ENCODE results near the gene ABHD4.
"Not testable (repeated sequence)": the region's sequence is repeated elsewhere in the genome, so short reads cannot be mapped to it uniquely, and the experiment has no call there.

ABHD4 gene

DNA sequence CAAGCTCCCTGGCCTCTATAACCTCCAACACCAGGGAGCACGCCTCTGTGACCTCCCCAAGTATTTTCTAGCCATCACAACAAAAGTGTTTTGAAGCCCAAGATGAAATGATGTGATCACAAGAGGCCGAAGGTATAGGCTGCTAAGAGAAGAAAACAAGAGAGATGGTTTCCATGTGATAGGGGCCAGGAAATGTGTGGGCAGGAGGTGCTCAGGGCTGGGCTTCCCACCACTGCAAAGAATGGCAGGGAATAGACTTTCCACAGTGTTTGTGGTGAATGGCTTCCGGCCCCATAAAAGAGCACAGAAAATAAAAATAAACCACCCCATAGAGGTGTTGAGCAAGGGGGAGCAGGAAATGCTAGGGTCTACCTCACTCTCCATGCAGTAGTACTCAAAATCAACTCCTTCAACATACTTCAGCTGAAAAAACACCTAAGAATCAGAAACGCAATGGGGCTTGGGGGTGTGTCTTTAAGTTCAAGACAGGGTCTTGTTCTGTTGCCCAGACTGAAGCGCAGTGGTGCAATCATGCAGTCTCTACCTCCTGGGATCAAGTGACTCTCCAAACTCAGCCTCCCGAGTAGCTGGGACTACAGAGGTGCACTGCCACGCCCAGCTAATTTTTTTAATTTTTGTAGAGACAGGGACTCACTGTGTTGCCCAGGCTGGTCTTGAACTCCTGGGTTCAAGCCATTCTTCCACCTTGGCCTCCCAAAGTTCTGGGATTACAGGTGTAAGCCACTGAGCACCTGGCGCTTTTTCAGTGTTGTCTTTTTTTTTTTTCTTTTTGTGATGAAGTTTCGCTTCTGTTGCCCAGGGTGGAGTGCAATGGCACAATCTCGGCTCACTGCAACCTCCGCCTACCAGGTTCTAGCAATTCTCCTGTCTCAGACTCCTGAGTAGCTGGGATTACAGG lies 36.2 kb upstream of the ABHD4 start:
- DNase-seq, result no peak

DNA sequence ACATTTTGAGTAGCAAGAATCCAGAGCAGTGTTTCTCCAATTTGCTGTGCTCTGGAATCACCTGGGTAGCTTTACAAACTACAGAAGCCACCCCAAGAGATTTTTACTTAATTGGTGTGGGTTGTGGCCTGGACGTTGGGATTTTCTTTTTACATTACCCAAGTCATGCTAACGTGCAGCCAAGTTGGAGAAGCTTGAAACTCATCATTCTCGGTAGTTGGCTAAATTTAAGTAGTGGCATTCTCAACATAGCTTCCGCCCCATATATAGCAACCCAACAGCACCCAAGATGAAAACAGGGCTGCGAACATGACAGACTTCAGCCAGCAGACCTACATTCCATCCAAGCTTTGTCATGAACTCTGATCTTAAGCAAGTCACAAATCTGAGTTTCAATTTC lies 34.1 kb upstream of the ABHD4 start:
- no peak for DNase-seq

DNA sequence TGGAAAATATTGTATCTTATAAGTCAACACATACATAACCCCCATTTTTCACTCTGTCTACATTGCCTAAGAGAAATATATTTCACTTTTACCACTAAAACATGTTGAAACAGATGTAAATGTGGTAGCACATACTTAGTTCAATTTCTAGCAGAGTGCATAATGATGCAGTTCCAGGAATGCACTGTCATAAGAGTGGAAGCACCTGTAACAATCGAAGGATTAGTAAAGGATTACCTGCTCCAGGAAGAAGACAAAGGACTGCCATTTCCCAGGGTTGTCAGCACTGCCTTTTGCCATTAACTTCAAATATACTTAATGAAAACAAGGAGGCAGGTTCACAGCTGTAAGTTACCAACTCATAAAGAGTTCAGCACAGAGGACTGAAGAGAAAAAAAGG lies 33.6 kb upstream of the ABHD4 start:
- no peak for DNase-seq

DNA sequence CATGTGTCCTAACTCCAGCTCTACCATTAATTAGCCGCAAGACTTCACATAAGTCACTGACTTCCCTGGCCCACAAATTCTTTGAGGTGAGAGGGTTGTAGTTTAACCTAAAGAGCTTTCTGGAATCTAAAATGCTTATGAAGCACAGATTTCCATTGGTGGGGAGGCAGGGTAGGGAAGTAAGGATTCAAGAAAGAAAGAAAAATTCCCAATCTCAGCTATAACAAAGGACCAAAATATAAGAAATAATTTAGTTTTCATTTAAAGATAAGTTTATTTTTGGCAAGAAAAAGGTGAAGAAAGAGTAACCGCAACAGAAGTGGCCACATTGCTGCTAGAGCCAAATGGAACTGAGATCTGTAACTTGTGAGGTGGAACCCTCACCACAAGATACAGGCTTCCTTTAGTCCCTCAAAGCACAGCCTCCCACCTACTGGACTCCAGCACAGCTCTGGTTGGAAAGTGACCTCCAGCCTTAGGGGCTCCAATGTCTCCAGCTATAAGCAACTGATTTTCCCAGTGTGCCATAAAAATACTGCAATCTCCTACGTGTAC lies 32.6 kb upstream of the ABHD4 start:
- DNase-seq, result no peak

DNA sequence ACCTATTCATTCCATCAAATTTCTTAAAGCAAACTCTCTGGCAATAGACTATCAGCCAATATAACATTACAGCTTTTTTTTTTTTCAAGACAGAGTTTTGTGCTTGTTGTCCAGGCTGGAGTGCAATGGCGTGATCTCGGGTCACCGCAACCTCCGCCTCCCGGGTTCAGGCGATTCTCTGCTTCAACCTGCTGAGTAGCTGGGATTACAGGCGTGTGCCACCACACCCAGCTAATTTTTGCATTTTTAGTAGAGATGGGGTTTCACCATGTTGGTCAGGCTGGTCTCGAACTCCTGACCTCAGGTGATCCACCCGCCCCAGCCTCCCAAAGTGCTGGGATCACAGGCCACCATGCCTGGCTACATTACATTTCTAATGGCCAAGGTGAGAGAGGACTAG lies 31.8 kb upstream of the ABHD4 start:
- DNase-seq, result not testable (repeated sequence)

DNA sequence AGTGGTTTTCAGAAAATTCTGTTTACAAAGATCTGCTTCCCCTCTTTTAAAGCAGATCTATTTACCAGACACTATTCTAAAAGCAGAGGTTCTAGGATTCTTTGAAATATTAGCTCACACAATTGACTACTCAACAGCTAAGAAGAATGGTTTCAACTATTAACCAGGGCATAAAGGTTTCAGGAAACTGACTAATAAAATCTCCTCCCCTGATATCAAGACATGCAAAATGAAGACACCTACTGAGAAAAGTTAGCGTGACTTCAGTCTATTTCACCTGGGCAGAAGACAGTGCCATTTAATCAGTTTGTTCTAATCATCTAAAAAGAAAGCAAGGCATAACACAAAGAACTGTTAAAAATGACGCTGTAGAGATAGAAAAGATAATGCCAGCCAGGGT lies 31.3 kb upstream of the ABHD4 start:
- DNase-seq, result no peak

DNA sequence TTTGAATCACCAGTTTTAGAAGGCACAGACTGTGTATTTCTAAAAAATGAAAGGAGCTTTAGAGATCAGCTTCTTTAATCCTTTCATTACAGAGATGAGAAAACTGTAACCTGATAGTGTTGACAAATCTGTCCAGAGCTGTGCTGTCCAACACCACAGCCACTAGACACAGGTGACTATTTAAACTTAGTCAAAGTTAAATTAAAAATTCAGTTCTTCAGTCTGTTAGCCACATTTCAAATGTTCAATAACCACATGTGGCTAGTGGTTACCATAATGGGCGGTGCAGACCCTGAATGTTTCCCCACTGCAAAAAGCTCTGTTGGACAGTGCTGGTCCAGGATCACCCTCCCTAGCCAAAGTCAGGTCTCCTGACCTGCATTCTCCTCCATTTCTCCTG lies 30.7 kb upstream of the ABHD4 start:
- DNase-seq, result no peak

DNA sequence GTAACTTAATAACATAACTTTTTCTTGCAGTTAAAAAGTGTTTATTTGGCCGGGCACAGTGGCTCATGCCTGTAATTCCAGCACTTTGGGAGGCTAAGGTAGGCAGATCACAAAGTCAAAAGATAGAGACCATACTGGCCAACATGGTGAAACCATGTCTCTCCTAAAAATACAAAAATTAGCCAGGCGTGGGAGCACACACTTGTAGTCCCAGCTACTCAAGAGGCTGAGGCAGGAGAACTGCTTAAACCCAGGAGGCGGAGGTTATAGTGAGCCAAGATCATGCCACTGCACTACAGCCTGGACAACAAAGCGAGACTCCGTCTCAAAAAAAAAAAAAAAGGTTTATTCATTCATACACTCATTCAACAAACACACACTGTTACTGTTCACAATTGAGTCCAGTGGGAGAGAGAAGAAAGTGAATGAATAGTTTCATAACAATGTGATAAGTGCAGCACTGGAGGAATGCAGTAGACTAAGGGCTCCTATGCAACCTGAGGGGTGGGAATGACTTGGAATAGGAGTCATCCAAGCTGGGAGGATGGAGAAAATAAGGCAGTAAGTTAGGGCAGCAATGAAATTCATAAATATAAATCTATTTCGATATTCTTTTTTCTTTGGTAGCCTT lies 28.9 kb upstream of the ABHD4 start:
- no peak for DNase-seq

DNA sequence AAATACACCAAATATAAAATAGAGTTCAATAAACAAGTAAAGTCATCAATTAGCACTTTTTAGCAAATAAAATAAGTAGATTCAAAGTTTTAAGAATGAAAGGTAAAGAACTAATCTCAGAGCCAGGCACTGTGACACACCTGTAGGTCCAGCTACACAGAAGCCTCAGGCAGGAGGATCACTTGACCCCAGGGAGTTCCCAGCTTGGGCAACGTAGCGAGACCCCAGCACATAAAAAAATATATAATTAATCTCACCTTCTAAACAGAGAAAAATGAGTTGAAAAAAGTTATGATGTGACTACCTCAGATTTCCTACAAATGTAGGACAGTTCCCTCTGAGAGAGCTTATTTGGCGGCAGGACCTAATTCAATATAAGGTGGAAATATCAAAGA lies 28.4 kb upstream of the ABHD4 start:
- DNase-seq, result no peak

DNA sequence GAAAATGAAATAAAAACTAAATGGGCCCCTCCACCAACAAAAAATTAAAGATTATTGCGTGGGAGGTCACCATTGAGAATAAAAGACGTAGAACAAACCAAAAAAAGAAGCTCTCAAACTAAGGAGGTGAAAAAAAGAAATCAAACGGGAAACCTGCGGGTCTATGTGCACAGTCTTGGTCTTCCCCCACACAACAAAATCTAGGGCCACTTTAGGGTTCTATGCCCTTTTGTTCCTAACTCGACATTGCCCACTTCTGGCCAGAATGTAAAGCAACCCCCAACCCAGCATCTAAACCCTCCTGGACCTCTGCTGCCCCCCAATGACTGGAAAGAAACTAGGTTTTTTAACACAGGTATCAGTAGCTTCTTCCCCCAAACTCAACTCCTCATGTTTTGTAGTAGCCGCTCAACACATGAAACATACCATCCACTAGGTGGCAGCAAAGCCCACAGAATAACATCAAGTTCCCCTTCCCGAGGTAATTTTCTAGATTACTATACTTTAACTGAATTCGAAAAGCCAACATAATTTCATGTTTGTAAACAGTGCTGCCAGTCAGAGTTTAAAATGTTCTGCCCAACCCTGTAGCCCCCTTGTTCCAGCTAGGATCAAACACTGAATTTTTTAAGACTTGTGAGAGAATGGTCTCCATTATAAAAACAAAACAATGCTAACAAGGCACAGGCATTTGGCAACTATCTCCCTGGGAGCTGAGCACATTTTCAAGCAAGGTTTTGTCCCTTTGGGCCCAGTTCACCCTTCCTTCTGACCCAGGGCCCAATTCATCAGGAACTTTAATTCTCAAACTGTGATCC lies 27.8 kb upstream of the ABHD4 start:
- peak; percentile 61 for DNase-seq

DNA sequence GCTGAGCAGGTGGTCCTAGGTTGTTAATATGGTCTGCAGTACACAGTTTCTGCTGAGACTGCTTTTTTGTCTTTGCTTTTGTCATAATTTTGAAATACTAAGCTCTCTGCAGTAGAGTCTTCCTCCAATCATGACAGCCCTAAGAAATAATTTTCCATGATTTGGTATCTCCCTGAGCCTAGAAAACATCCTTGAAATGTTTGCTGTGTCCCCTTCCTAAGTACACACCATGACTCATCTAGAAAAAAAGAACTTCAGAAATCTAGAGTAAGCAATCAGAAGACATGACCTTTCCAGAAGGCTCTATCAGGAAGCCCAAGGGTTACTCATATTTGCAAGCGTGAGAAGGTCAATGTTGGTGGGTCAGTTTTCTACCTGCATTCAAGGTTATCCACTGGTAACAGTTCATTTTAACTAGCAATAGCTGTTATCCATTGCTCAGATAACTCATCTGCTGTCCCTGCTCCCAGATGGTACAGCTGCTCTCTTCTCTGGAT lies 25.5 kb upstream of the ABHD4 start:
- no peak for DNase-seq

DNA sequence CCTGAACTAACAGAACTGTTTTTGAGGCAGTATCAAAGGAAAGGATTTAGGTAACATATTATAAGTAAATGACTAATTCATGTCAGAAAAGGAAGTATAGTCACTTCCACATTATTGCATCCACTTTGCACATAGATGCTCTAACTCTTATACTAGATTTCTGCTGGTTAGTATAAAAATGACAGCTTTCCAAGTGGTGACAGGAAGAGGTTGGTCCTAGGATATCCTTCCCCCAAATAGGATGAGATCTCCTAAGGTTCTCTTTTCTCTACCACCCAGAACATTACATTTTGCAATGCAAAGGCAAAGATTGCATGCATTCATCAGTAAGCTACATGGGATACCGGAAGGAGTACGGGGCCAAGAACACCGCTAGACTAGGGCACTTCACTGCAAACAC lies 24.3 kb upstream of the ABHD4 start:
- DNase-seq, result no peak

DNA sequence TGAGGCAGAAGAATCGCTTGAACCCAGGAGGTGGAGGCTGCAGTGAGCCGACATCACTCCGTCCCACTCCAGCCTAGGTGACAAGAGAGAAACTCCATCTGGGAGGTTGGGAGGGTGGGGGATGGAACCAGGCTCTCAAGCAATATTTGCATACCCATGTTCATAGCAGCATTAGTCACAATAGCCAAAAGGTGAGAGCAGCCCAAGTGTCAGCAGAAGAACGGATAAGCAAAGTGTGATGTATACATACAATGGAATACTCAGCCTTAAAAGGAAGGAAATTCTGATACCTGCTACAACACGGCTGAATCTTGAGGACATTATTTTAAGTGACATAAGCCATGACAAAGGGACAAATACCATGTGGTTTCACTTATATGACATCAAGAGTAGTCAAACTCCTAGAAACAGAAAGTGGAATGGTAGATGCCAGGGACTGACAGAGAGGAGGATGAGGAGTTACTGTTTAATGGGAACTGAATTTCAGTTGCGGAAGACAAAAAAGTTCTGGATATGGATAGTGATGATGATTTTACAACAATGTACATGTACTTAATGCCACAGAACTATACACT lies 20.7 kb upstream of the ABHD4 start:
- no peak for DNase-seq

DNA sequence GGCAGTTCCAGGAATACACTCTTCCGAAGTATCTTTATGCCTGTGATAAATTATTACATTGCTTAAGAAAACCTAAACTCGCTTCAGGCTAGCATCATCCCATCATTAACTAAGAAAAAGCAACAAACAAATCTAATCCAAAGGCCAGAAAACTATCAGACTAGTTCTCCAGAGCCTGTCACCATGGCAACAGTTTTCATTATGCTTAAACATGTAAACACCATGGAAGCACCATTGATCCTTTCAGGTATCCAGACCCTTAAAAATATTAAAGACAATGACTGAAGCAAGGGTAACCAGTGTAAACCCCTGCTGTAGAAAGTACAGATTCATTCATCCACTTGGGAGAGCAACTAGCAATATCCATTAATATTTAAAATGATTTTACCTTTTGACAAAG lies 18.9 kb upstream of the ABHD4 start:
- DNase-seq, result no peak

DNA sequence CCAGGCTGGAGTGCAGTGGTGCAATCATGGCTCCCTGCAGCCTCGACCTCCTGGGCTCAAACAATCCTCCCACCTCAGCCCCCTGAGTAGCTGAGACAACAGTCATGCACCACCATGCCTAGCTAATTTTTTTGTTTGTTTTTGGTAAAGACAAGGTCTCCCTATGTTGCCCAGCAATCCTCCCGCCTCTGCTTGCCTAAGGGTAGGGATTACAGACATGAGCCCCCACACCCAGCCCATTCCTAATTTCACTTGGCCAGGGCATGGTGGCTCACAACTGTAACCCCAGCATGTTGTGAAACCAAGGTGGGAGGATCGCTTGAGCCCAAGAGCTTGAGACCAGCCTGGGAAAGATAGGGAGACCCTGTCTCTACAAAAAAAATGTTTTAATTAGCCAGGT lies 18.2 kb upstream of the ABHD4 start:
- no peak for DNase-seq

DNA sequence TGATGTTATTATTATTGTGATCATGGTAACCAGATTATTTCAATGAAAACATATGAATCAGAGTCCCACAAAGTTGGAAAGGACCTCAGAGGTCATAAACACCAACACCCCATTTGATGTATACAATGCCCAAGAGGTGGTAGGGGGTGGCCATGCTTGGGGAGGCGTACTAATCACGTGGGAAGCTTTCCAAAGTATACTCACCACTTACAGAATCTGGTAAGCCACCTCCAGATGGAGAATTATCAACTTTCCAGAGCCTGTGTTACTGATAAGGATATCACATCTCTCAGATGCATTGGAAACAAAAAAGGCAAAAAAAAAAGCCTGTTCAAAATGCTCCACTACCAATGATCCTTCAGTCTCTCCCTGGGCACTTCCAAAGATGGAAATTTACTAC lies 17.5 kb upstream of the ABHD4 start:
- no peak for DNase-seq

DNA sequence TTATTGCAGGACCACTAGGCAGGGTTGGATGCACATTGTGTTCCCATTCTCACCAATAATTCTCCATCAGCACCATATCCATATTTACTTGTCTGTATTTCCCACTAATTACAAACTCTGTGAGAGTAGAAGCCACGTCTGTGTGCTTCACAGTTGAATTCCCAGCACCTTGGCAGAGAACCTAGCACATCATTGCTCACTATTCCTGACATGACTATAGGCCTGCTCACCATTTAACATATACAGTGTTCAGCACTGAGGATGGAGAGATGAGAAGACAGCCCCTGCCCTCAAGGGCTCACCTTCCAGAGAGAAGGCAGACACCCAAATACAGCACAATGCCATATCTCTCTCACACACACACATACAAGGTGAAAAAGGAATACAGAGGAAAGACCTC lies 14.1 kb upstream of the ABHD4 start:
- no peak for DNase-seq

DNA sequence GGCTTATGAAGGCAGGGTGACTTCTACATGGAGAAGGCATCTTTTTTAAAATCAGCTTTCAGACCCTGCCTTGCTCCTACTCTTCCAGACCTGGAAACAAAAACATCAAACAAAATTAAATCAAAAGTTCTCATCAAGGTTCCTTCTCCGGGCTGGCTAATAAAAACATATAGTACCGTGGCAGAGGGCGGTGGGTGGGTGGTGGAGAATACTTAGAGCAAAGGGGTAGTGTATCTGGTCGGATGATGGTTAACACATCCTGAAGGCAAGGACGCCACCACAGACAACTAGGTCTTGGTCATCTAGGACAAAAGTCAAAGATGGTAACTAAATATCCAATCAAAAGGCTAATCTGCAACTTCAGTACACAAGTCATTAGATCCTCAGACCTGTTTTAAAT lies 10.9 kb upstream of the ABHD4 start:
- no peak for DNase-seq

DNA sequence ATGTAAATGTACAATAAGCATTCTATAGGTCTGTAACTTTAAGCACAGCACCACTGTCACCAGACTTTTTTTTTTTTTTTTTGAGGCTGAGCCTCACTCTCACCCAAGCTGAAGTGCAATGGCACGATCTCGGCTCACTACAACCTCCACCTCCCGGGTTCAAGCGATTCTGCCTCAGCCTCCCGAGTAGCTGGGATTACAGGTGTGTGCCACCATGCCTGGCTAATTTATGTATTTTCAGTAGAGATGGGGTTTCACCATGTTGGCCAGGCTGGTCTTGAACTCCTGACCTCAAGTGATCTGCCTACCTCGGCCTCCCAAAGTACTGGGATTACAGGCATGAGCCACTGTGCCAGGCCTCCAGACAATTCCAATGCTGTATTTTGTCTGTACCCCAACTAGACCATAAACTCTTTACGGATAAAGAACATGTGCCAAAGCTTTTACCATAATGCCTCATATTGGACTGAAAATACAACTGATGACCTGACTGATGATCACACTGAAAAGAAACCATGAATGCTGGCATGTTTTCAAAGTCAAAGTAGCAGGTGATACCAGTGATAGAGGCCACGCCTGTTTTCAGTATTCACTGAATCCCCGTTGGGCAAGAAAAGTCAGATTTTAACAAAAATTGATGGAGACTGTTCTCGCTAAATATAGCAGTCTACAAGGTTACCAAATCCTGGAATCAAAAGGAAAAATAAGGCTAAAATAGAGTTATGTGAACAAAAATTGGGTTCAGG lies 10.2 kb upstream of the ABHD4 start:
- DNase-seq, result not testable (repeated sequence)

DNA sequence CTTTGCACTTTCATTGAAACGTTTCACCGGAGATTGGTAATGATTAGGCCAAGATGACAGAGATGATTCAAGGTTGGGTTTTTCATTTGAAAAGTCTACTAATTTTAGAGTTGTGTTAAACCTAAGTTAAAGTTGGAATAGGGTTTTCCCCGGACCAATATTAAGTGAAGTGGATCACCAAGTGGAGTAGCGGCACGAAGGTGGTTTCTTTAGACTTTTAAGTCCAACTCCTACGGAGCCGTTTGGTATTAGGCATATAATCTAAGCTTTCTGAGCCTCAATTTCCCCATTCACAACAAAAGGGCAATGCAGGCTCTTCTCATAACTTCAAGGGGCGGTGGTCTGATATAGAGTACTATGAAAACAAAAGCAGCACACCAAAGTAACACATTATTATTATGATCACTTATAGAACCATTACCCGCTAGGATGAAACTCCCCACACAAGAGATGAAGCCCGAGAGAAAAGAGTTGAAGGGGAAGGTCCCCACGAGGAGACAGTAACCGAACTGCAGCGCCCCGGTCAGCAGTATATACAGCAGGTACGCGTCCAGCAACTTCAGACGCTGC lies 9.5 kb upstream of the ABHD4 start:
- no peak for DNase-seq

DNA sequence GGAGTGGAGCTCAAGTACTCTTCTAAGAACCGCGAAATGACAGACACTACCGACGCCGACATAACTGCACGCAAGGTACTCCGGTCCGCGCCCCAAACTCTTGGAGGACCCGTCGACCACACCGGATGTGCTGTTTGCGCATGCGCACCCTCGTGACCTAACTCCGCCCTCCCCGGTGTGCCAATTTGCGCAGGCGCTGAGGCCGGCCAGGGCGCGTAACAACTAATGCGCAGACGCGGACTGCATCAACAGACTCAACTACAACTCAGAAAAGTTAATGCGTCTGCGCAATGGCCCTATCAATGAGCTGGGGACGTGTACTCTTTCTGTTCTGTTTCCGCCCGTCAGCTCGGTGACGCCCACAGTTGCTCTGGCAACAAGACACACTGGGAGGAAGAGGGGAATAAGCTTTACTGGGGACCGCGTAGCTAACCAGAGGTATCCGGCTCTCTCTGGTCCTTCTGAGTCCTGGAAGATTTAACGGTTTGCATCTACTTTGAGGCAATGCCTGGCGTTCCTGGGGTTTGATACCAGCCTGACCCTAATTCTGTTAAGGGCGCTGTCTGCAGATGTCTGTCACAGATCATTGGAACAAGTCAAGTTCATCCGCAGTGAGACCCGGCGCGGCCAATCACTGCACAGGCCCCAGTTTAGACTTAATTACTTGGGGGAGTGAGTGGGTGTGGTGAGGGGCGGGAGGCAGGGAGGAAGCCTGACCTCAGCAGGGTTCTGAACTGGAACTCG lies 8.8 kb upstream of the ABHD4 start, which contains the start of gene DAD1:
DAD1 (minus strand) TSS at position 129 of the 744 bp plus-strand sequence; CDS start at position 62, 67 bp downstream.
- peak; percentile 99 for DNase-seq
